ENCODE measurements around the gene CIITA. TPM values are rescaled to one million over a fixed set of nuclear protein-coding genes. Genes with fewer than 3 reads are reported as not detected.

Gene CIITA
- total and polyA plus RNA-seq, 11 donors, result 1.6 to 73.9 (median 8.2) TPM

GRCh38 chr16:10896723-10897122 lies 19.7 kb downstream of the CIITA start:
- DNase-seq (no peak), ATAC-seq (peak in 3 of 4 donors; percentile 21 to 63 (median 36))
- peaks cover 0 to 60% (median 0%) of the 10 kb centered on the region in 12 donors for H3K4me1 ChIP-seq
- H3K9me3 ChIP-seq, result no peaks in the 10 kb centered on the region
- peaks cover 0 to 80% (median 10%) of the 10 kb centered on the region in 9 donors for H3K36me3 ChIP-seq
- 87 to 97% (median 94%) methylated on average over 2 of the region's 2 CpGs for WGBS, 4 donors
- TF ChIP-seq CTCF (IDR thresholded peaks at IDR 0.05) (no peak), POLR2A (IDR thresholded peaks at IDR 0.05) (no peak)
- no peak overlapping the region for H3K4me3 ChIP-seq
- no peaks in the 10 kb centered on the region for H3K27me3 ChIP-seq
- peak overlapping the region in 2 of 12 donors; percentile 13 to 73 for H3K27ac ChIP-seq
- intact Hi-C loops (cut with DNase I), result no loop called here

DNA sequence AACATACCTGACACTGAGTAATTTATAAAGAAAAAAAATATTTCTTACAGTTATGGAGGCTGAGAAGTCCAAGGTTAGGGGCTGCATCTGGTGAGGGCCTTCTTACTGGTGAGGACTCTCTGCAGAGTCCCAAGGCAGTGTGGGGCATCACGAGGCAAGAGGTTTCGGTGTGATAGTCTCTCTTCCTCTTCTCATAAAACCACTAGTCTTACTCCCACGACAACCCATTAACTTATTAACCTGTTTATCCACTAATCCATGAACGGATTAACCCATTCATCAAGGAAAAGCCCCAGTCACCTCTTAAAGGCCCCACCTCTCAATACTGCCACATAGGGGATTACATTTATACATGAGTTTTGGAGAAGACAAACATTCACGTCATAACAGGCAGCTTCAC lies 20.1 kb downstream of the CIITA start:
- Histone ChIP-seq H3K36me3 (peaks cover 0 to 84% (median 11%) of the 10 kb centered on the region in 9 donors), H3K27ac (peak overlapping the region in 1 of 12 donors; percentile 73), H3K4me3 (no peak overlapping the region), H3K9me3 (no peaks in the 10 kb centered on the region), H3K4me1 (peaks cover 0 to 56% (median 0%) of the 10 kb centered on the region in 12 donors), H3K27me3 (no peaks in the 10 kb centered on the region)
- TF ChIP-seq CTCF (IDR thresholded peaks at IDR 0.05) (no peak), POLR2A (IDR thresholded peaks at IDR 0.05) (no peak)
- intact Hi-C loops (cut with DNase I), result no loop called here
- peak in 1 of 4 donors; percentile 15 for ATAC-seq
- no peak for DNase-seq
- WGBS, 4 donors, result 69 to 82% (median 78%) methylated on average over 5 of the region's 5 CpGs

DNA sequence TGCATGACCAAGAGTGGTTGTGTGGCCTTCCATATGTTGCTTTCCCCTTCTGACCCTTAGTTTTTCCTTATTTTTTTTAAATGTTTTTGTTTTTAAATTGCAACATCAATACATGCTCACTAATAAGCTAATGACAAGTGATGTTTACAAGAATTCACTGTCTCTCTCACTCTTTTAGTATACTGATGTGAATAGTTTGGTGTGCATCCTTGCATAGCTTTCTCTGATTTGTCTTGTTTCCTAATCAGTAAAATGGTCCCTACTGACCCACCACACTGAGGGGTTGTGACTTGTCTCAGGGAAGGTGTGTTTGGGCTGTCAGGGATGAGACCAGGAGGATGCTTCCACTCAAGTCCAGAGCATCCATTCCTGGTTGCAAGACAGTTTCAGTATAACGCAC lies 26.0 kb downstream of the CIITA start:
- Histone ChIP-seq H3K36me3 (peaks cover 0 to 100% (median 16%) of the 10 kb centered on the region in 9 donors), H3K4me3 (no peak overlapping the region), H3K4me1 (peaks cover 0 to 8% (median 0%) of the 10 kb centered on the region in 12 donors), H3K9me3 (peaks cover 0 to 10% (median 0%) of the 10 kb centered on the region in 12 donors), H3K27ac (no peak overlapping the region), H3K27me3 (no peaks in the 10 kb centered on the region)
- intact Hi-C loops (cut with DNase I), result loop anchor here in 1 of 10 donors (5.0 kb wide), 1 partner anchor 136 kb away; no protein-coding TSS in a partner anchor
- DNase-seq (no peak), ATAC-seq (no peak)
- TF ChIP-seq CTCF (IDR thresholded peaks at IDR 0.05) (no peak), POLR2A (IDR thresholded peaks at IDR 0.05) (no peak)
- 92 to 100% (median 93%) methylated on average over 1 of the region's 1 CpG for WGBS, 4 donors

DNA sequence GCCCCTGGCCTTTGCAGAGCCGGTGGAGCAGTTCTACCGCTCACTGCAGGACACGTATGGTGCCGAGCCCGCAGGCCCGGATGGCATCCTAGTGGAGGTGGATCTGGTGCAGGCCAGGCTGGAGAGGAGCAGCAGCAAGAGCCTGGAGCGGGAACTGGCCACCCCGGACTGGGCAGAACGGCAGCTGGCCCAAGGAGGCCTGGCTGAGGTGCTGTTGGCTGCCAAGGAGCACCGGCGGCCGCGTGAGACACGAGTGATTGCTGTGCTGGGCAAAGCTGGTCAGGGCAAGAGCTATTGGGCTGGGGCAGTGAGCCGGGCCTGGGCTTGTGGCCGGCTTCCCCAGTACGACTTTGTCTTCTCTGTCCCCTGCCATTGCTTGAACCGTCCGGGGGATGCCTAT lies 29.5 kb downstream of the CIITA start:
- 92 to 94% (median 93%) methylated on average over 16 to 19 of the region's 19 CpGs for WGBS, 4 donors
- intact Hi-C loops (cut with DNase I), result no loop called here
- Histone ChIP-seq H3K27ac (no peak overlapping the region), H3K4me1 (peaks cover 0 to 8% (median 0%) of the 10 kb centered on the region in 12 donors), H3K4me3 (no peak overlapping the region), H3K9me3 (peaks cover 0 to 10% (median 0%) of the 10 kb centered on the region in 12 donors), H3K36me3 (peaks cover 0 to 99% (median 13%) of the 10 kb centered on the region in 9 donors), H3K27me3 (no peaks in the 10 kb centered on the region)
- no peak for DNase-seq
- peak in 1 of 4 donors; percentile 4 for ATAC-seq
- TF ChIP-seq CTCF (IDR thresholded peaks at IDR 0.05), result no peak
- TF ChIP-seq POLR2A (IDR thresholded peaks at IDR 0.05), result no peak

Measured in heart left ventricle (tissue), 16 donors.